A673 (cell line): Measurements from ENCODE around the gene LARGE1. TPM values are rescaled to one million over a fixed set of nuclear protein-coding genes. Genes with fewer than 3 reads are reported as not detected.

Source experiments
- BruUV-seq: library from RNA; stranded (reverse); fragments of 400-500 nt; replicated peaks from 2 replicates; lab custom pipeline; 2021; lab: Mats Ljungman, UMichigan
- CTCF ChIA-PET: fragments of 300-600 bp; sonication (Branson Sonifier 250); formaldehyde crosslinking; loops from one replicate; lab custom pipeline; 2022; ENCODE audit warnings: antibody characterized with exemption; lab: Charles Lee
- POLR2A ChIA-PET: fragments of 300-600 bp; sonication (Branson Sonifier 250); formaldehyde crosslinking; loops from one replicate; lab custom pipeline; 2022; ENCODE audit warnings: antibody characterized with exemption; ENCODE audit not compliant: low non-redundant PET; lab: Charles Lee
- DNase-seq: peaks from one replicate; pipeline ENCODE4 v3.0.0-alpha.2; 2015; ENCODE audit warnings: low spot score
- H3K27ac ChIP-seq: fragments of 200-600 bp; sonication (generic); 2 replicates; pipeline ENCODE4 v1.5.1; 2016; ENCODE audit warnings: mixed run types, low read depth, mild to moderate bottlenecking, mixed read lengths, antibody characterized with exemption, low read length; ENCODE audit not compliant: poor library complexity, severe bottlenecking
- H3K27me3 ChIP-seq: fragments of 200-600 bp; sonication (generic); replicated peaks from 2 replicates; pipeline ENCODE4 v1.6.1; 2017; ENCODE audit warnings: mixed run types, low read depth, mild to moderate bottlenecking, mixed read lengths, antibody characterized with exemption, low read length; ENCODE audit not compliant: insufficient read depth, poor library complexity
- H3K36me3 ChIP-seq: fragments of 200-600 bp; sonication (generic); 2 replicates; pipeline ENCODE4 v1.6.1; 2016; ENCODE audit warnings: mixed run types, mild to moderate bottlenecking, mixed read lengths, antibody characterized with exemption, low read length; ENCODE audit not compliant: insufficient read depth, poor library complexity, severe bottlenecking
- H3K4me1 ChIP-seq: fragments of 200-600 bp; sonication (generic); 2 replicates; pipeline ENCODE4 v1.6.1; 2017; ENCODE audit warnings: mixed run types, mild to moderate bottlenecking, mixed read lengths, antibody characterized with exemption, low read length; ENCODE audit not compliant: insufficient read depth, poor library complexity, severe bottlenecking
- H3K4me3 ChIP-seq: fragments of 200-600 bp; sonication (generic); 2 replicates; pipeline ENCODE4 v1.5.1; 2016; ENCODE audit warnings: low read depth, mixed run types, mild to moderate bottlenecking, mixed read lengths, low read length; ENCODE audit not compliant: poor library complexity, severe bottlenecking
- H3K9me3 ChIP-seq: fragments of 200-600 bp; sonication (generic); 2 replicates; pipeline ENCODE4 v1.6.1; 2016; ENCODE audit warnings: mixed run types, low read depth, mild to moderate bottlenecking, mixed read lengths, antibody characterized with exemption, low read length; ENCODE audit not compliant: poor library complexity, severe bottlenecking
- CTCF ChIP-seq: fragments of 300-800, 200-600 bp; sonication (generic); conservative IDR thresholded peaks from 2 replicates; pipeline ENCODE4 v1.5.1; 2017; ENCODE audit warnings: low read depth, mild to moderate bottlenecking, antibody characterized with exemption, low read length, moderate library complexity, mixed read lengths
- EZH2 ChIP-seq: fragments of 200-600 bp; sonication (generic); IDR thresholded peaks from 2 replicates; pipeline ENCODE4 v1.6.1; 2017; ENCODE audit warnings: borderline replicate concordance, low read depth, mild to moderate bottlenecking, mixed read lengths, antibody characterized with exemption, low read length; ENCODE audit not compliant: poor library complexity, severe bottlenecking
- intact Hi-C: fragments of 100-400 bp; cut with micrococcal nuclease; formaldehyde crosslinking; loops from one replicate; pipeline ENCODE4 v1.10.0; 2022; ENCODE audit not compliant: unreplicated experiment
- total RNA-seq: library from RNA; stranded (reverse); gene quantifications from 2 replicates; pipeline ENCODE4 v1.2.3, GENCODE V29; 2021

The LARGE1 gene
- total RNA-seq, 1 experiment from 2014 or later = not detected

- ChIA-PET POLR2A (no interaction called here), CTCF (no interaction called here)
These were observed 266.7 kb downstream of the LARGE1 start for GRCh38 chr22:33653532-33654063.

DNA sequence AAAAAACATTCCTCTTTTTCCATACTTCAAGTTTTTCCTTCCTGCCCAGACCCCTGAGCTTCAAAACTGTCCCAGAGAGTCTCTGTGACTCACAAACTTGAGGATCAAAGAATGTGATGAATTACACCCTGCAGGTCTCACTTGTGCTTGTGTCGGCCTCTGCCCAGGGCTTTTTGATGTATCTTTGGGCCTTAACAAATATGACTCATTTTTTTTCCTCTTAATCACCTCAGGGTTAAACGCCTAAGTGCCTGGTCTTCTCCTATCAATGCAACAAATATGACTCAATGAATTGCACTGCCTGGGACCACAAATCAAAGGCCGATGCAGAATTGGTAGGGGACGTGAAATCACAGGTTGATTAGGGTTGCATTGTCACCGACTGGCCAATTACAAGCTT is 267.7 kb downstream of the LARGE1 start:
- no peaks in the 10 kb centered on the region for H3K4me1 ChIP-seq
- H3K9me3 ChIP-seq = peaks cover 39% of the 10 kb centered on the region
- intact Hi-C loops = no loop called here
- BruUV-seq = no TSS peak
- no peaks in the 10 kb centered on the region for H3K36me3 ChIP-seq
- no peak overlapping the region for H3K4me3 ChIP-seq
- no peaks in the 10 kb centered on the region for H3K27me3 ChIP-seq
- TF ChIP-seq CTCF = no peak
- no peak for TF ChIP-seq EZH2
- POLR2A ChIA-PET = no interaction called here
- H3K27ac ChIP-seq = no peak overlapping the region
- DNase-seq = no peak
- CTCF ChIA-PET = no interaction called here

More at GRCh38 chr22:33653532-33654063, 266.7 kb downstream of the LARGE1 start:
- Histone ChIP-seq H3K27me3 (no peaks in the 10 kb centered on the region), H3K27ac (no peak overlapping the region), H3K4me3 (no peak overlapping the region), H3K4me1 (no peaks in the 10 kb centered on the region), H3K9me3 (peaks cover 39% of the 10 kb centered on the region), H3K36me3 (no peaks in the 10 kb centered on the region)
- BruUV-seq = no TSS peak
- intact Hi-C loops = no loop called here
- TF ChIP-seq EZH2 (no peak), CTCF (no peak)
- DNase-seq = no peak

- ChIA-PET POLR2A (no interaction called here), CTCF (no interaction called here)
- no peaks in the 10 kb centered on the region for H3K27me3 ChIP-seq
- H3K27ac ChIP-seq = no peak overlapping the region
- peaks cover 32% of the 10 kb centered on the region for H3K9me3 ChIP-seq
- no peak overlapping the region for H3K4me3 ChIP-seq
- no peaks in the 10 kb centered on the region for H3K36me3 ChIP-seq
- H3K4me1 ChIP-seq = no peaks in the 10 kb centered on the region
- BruUV-seq = no TSS peak
- TF ChIP-seq CTCF (no peak), EZH2 (no peak)
- intact Hi-C loops = no loop called here
- no peak for DNase-seq
These were observed 270.0 kb downstream of the LARGE1 start for GRCh38 chr22:33650244-33650643.
